Stimulated activated naive CD8-positive, alpha-beta T cell treated with anti-CD3 and anti-CD28 coated beads, Interleukin-15, Interleukin-2, amounts not matched to agents 100 U/mL and 50 U/mL, for 24 hours (primary cell): ENCODE results near the gene GBX1.

Source experiments
- ATAC-seq: fragments of 150-1000 bp; cut with Tn5 transposase; one replicate; pipeline ENCODE4 v1.10.0; 2021
- DNase-seq: peaks from one replicate; pipeline ENCODE4 v3.0.0; 2021

The GBX1 gene

GRCh38 chr7:151167197-151167961 lies at the start of gene GBX1:
Gene GBX1 (minus strand): TSS chr7:151167694. CDS start chr7:151167548, 146 bp downstream.
- ATAC-seq (no peak), DNase-seq (peak; percentile 21)

GRCh38 chr7:151215396-151215795 lies 47.9 kb upstream of the GBX1 start:
- ATAC-seq: no peak
- DNase-seq: no peak

- ATAC-seq: no peak
- DNase-seq: no peak
Measured at GRCh38 chr7:151213826-151214225, 46.3 kb upstream of the GBX1 start.

GRCh38 chr7:151212626-151213025 lies 45.1 kb upstream of the GBX1 start:
- ATAC-seq (no peak), DNase-seq (no peak)

GRCh38 chr7:151211155-151211772 lies 43.8 kb upstream of the GBX1 start:
- no peak for DNase-seq
- ATAC-seq: no peak

- DNase-seq: no peak
- no peak for ATAC-seq
Measured at GRCh38 chr7:151210087-151210854, 42.8 kb upstream of the GBX1 start, which contains the start of gene H2BK1. Gene H2BK1 (minus strand): TSS chr7:151210488. CDS start chr7:151210318, 170 bp downstream.

GRCh38 chr7:151209588-151209987 lies 42.1 kb upstream of the GBX1 start:
- ATAC-seq (no peak), DNase-seq (no peak)

GRCh38 chr7:151208253-151208862 lies 40.9 kb upstream of the GBX1 start:
- DNase-seq (no peak), ATAC-seq (no peak)

GRCh38 chr7:151207804-151208203 lies 40.3 kb upstream of the GBX1 start:
- no peak for DNase-seq
- ATAC-seq: no peak

- ATAC-seq (no peak), DNase-seq (no peak)
Measured at GRCh38 chr7:151207315-151207714, 39.8 kb upstream of the GBX1 start.

GRCh38 chr7:151206914-151207313 lies 39.4 kb upstream of the GBX1 start:
- peak; percentile 16 for ATAC-seq
- no peak for DNase-seq

GRCh38 chr7:151205730-151206129 lies 38.2 kb upstream of the GBX1 start:
- DNase-seq (no peak), ATAC-seq (no peak)

GRCh38 chr7:151204383-151205032 lies 37.0 kb upstream of the GBX1 start:
- DNase-seq: no peak

GRCh38 chr7:151202836-151203235 lies 35.3 kb upstream of the GBX1 start:
- ATAC-seq (no peak), DNase-seq (no peak)

More at GRCh38 chr7:151204383-151205032, 37.0 kb upstream of the GBX1 start:
- ATAC-seq: no peak

GRCh38 chr7:151201751-151202150 lies 34.3 kb upstream of the GBX1 start:
- DNase-seq (no peak), ATAC-seq (no peak)

- no peak for DNase-seq
- no peak for ATAC-seq
Measured at GRCh38 chr7:151201344-151201743, 33.9 kb upstream of the GBX1 start.

- no peak for ATAC-seq
- DNase-seq: no peak
Measured at GRCh38 chr7:151198945-151199848, 31.7 kb upstream of the GBX1 start.

- ATAC-seq (no peak), DNase-seq (no peak)
Measured at GRCh38 chr7:151197932-151198331, 30.4 kb upstream of the GBX1 start.

GRCh38 chr7:151195616-151196450 lies 28.3 kb upstream of the GBX1 start:
- ATAC-seq: no peak
- DNase-seq: no peak

GRCh38 chr7:151194188-151194587 lies 26.7 kb upstream of the GBX1 start:
- no peak for DNase-seq
- ATAC-seq: no peak
